Cortex of kidney (tissue), 1 donor: Measurements from ENCODE around the gene TNXB.
"Not testable (repeated sequence)": the region's sequence is repeated elsewhere in the genome, so short reads cannot be mapped to it uniquely, and the experiment has no call there.

Source experiments
- DNase-seq: peaks from one replicate; lab custom pipeline; 2025; lab: John Stamatoyannopoulos, UW

Gene TNXB

DNA sequence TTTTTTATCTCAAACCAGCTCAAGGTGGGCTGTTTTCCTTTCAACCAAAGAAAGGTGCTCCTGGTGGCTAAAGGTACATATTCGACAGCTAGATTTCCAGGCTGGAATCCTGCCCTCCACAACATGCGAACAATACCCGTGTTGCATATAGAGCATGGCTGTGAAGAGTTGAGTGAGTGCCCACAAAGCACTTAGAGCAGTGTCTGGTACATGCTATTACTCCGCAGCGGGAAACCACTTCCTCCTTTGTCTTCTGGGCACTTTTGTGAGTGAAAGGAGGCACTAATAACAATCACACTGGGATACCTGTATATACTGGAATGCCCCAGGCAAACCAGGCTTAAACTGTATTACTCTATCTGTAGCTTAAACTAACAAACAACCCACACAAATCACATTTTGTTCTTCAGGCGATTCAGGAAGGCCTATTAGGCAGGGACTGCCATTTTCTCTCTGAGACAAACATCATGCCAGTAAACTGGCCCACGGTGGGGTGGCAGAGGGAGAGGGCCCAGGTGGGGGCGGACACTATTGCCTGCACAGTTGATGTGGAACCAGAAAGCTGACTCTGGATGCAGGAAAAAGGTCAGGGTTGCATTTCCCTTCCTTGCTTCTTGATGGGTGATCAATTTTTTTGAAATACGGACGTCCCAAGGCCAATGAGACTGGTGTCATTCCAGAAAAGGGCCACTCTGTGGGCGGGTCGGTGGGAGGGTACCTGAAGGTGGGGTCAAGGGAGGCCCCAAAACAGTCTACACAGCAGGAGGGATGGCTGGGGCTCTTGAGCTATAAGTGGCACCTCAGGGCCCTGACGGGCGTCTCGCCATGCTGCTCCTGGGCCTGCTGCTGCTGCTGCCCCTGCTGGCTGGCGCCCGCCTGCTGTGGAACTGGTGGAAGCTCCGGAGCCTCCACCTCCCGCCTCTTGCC, 71.3 kb downstream of the TNXB start, which contains the start of gene CYP21A2:
CYP21A2 (plus strand) TSS at position 818 of the 927 bp plus-strand sequence; CDS start at position 826, 8 bp downstream.
- not testable (repeated sequence) for DNase-seq

- not testable (repeated sequence) for DNase-seq
These were observed 72.0 kb downstream of the TNXB start for GRCh38 chr6:32037136-32037535.

GRCh38 chr6:32035283-32036013, 73.7 kb downstream of the TNXB start:
- DNase-seq = not testable (repeated sequence)

DNA sequence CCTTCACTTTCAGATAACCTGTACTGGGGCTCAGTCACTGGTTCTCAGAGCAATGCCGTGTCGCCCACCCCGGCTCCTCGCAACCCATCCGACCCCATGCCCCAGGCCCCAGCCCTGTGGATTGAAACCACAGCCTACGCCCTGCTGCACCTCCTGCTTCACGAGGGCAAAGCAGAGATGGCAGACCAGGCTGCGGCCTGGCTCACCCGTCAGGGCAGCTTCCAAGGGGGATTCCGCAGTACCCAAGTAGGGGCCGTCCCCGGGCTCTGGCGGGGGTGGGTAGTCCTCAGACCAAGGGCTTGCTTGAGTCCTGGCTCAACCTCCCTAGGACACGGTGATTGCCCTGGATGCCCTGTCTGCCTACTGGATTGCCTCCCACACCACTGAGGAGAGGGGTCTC, 79.6 kb downstream of the TNXB start:
- DNase-seq = not testable (repeated sequence)

DNA sequence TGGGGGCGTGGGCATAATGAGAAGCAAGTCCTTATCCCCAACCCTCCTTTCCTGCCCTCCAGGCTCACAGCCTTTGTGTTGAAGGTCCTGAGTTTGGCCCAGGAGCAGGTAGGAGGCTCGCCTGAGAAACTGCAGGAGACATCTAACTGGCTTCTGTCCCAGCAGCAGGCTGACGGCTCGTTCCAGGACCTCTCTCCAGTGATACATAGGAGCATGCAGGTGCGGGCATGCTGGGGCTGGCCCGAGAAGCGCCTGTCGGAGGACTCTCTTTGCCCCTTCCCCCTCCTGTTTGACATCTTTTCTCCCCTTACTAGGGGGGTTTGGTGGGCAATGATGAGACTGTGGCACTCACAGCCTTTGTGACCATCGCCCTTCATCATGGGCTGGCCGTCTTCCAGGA, 80.5 kb downstream of the TNXB start:
- not testable (repeated sequence) for DNase-seq

DNA sequence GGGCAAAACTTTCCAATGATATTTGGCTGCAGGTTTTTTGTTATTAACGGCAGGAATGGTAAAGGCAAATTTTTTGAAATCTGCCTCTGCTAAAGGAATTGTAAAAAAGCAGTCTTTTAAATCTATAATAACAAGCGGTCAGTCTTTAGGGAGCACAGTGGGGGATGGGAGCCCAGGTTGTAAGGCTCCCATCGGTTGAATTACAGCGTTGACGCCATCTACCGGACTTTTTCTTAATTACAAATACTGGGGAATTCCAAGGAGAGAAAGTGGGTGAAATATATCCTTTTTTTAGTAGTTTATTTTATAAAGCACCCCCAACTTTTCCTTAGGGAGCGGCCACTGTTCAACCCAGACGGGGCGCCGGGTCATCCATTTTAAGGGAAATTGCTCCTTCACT, 87.0 kb downstream of the TNXB start:
- not testable (repeated sequence) for DNase-seq

DNA sequence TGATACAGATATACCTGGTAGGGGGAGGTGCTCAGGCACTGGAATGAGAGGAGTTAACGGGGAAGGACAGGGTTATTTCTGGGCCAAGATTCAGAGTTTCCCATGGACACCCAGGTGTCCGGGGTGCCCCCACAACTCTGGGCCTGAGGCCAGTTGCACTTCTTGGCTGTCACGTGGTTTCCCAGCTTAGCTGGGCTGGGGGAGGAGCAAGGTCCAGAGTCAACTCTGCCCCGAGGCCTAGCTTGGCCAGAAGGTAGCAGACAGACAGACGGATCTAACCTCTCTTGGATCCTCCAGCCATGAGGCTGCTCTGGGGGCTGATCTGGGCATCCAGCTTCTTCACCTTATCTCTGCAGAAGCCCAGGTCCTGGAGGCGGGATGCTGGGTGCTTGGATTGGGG, 94.6 kb downstream of the TNXB start, which contains the start of gene C4B:
C4B (plus strand) TSS at position 249 of the 400 bp plus-strand sequence; CDS start at position 300, 51 bp downstream.
- DNase-seq = not testable (repeated sequence)

DNA sequence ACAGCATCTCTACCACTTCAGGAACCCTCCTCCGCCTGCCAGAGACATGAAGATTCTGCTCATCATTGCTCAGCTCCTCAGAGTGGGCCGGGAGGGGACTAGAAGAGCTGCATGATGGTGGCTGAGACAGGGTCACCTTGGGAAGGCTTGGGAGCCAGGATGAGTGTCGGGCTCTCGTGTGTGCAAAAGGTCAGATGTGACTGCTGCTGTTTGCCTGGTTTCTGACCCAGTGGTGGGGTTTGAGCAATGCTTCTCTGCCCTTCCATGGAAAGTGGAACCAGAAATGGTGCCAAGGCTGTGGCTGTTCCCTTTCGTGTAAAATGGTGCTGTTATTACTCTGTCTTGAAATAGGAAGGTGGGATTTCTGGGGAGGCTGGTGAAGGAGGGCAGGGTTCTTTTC, 95.4 kb downstream of the TNXB start:
- not testable (repeated sequence) for DNase-seq

DNA sequence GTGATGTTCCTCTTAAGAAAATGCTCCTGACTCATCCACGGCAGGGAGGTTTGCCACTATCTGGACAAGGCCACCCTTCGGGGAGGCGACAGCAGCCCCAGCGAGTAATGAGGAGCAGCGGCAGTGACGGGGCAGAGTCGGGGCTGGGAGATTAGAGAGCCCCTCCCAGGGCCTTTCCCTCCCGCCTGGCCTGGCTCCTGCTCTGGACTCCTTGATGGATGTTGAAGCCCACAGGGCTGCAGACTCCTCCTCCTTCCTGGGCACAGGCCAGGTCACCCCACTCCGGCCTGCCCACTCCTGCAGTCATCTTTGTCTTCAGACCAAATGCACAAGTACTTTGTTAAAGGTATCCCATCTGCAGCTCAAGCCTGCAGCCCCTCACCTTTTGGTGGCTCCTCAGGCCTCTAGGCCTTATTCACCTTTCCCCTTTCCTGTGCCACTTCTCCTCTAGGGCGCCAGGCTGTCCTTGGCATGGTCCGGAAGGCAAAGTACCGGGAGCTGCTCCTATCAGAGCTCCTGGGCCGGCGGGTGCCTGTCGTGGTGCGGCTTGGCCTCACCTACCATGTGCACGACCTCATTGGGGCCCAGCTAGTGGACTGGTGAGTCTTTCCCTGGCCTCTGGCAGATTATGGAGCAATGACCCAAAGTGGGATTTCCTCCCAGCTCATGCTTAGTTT, 96.1 kb downstream of the TNXB start:
- DNase-seq = not testable (repeated sequence)

DNA sequence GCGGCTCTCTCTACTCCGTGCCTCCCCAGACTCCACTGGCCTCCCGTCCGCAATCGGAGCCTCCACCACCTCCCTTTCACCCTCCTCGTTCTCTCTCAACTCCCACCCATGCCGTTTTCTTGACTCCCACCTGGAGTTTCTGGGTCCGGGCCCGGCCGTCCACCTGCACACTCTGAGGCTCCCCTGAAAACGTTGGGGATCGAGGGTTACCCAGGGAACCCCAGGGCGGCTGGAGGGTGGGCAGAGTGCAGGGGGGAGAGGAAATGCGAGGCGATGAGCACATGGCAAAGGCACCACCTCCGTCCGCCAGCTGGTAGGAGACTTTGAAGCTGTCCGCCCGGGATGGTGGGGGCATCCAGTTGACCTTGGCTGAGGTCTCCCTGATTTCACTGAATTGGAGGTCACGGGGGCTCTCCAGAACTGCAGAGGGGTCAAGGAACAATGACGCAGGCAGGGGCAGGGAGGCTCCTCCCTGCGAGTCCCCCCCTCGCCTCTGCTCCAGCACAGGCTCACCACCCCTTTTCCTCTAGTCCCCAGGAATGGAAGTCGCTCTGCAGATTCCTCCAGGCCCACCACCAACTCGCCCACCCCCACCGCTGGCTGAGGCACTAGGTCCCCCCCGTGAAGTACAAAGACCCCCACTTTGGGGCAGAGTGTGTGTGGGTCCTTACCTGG, 98.1 kb downstream of the TNXB start:
- not testable (repeated sequence) for DNase-seq

DNA sequence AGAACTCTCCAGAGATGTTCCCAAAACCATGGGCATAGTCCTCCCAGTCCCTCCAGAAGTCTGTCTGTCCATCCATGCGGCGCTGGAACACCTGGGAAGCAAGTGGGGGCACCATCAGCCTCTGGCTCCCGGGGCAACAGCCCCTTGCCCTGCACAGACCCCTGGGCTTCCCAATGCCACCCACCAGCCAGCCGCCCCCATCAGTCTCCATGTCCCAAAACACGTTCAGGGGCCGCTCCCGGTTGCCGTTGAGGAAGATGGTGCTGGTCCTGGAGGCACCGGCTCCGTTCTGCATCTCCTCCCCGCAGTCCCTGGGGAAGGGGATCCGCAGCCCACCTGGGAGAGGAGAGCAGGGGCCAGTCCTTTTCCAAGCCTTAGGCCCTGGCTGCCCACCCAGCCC, 99.6 kb downstream of the TNXB start:
- DNase-seq = not testable (repeated sequence)

DNA sequence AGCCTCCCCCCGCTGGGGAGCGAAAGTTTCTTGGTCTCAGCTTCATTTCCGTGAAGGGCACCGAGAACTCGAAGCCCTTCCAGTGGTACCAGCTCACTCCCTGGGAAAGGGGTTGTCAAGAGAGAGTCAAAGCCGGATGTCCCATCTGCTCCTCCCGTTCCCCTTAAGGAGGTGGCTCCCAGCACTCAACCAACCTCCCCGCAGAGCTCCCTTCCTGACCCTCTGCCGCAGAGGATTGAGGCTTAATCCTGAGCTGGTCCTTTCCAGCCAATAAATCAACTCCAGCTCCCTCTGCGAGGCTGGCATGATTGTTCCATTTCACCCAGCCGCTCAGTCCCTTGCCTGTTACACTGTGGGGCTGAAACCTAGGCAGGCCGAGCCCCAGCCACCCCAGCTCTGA, 100.5 kb downstream of the TNXB start:
- not testable (repeated sequence) for DNase-seq

GRCh38 chr6:32008037-32008436, 101.1 kb downstream of the TNXB start:
- not testable (repeated sequence) for DNase-seq

DNA sequence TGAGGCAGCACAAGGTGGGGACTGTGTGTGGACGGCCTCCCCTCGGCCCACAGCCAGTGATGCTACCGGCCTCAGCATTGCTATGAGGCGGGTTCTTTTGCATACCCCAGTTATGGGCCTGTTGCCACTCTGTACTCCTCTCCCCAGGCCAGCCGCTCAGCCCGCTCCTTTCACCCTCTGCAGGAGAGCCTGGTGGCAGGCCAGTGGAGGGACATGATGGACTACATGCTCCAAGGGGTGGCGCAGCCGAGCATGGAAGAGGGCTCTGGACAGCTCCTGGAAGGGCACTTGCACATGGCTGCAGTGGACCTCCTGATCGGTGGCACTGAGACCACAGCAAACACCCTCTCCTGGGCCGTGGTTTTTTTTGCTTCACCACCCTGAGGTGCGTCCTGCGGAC, 102.1 kb downstream of the TNXB start:
- not testable (repeated sequence) for DNase-seq

DNA sequence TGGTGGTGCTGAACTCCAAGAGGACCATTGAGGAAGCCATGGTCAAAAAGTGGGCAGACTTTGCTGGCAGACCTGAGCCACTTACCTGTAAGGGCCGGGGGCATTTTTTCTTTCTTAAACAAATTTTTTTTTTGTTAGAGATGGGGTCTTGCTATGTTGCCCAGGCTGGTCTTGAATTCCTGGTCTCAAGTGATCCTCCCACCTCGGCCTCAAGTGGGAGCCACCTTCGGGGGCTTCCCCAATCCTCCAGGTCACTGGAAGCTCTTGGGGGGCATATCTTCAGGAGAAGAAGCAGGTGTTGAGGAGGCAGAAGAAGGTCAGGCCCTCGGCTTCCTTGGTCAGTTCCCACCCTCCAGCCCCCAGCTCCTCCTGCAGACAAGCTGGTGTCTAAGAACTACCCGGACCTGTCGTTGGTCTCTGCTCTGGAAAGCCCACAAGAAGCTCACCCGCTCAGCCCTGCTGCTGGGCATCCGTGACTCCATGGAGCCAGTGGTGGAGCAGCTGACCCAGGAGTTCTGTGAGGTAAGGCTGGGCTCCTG, 103.1 kb downstream of the TNXB start:
- not testable (repeated sequence) for DNase-seq

DNA sequence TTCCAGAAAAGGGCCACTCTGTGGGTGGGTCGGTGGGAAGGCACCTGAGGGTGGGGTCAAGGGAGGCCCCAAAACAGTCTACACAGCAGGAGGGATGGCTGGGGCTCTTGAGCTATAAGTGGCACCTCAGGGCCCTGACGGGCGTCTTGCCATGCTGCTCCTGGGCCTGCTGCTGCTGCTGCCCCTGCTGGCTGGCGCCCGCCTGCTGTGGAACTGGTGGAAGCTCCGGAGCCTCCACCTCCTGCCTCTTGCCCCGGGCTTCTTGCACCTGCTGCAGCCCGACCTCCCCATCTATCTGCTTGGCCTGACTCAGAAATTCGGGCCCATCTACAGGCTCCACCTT, 103.6 kb downstream of the TNXB start:
- not testable (repeated sequence) for DNase-seq

GRCh38 chr6:32004864-32005537, 104.1 kb downstream of the TNXB start:
- not testable (repeated sequence) for DNase-seq

- not testable (repeated sequence) for DNase-seq
These were observed 104.7 kb downstream of the TNXB start for GRCh38 chr6:32004393-32004792.

- not testable (repeated sequence) for DNase-seq
These were observed 105.8 kb downstream of the TNXB start for GRCh38 chr6:32003301-32003700.

DNA sequence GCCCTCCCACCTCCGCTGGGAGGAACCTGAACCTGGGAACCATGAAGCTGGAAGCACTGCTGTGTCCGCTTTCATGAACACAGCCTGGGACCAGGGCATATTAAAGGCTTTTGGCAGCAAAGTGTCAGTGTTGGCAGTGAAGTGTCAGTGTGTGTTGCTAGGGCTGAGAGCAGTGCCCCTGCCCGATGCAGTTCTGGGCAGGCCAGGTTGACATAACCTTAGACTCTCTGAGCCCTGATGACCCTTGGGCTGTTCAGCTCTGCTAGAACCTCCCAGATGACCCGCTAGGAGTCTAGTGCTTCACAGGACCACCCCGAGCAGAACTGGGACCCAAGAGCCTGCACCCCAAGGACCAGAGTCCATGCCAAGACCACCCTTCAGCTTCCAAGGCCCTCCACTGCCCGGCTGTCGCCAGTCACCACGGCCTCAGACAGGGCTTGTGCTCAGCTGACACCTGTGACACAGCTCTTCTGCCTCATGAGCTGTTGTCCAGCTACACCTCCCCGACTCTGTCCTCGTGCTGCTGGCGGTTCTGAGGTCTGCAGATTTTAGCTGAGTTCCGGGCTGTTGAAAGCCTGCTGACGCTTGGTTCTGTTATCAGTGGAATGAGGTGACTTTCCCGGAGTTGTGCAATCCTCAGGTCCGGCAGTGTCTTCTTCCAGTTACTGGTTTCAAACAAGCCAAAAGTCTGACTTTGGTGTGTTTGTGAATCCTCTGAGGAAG, 106.4 kb downstream of the TNXB start:
- not testable (repeated sequence) for DNase-seq
